Heart left ventricle (tissue), 13 donors: ENCODE results near the gene TRIM77.
"Not testable (repeated sequence)": the region's sequence is repeated elsewhere in the genome, so short reads cannot be mapped to it uniquely, and the experiment has no call there.

ENCODE experiments used
- POLR2A ChIP-seq, 2 donors: fragments of 450-650 bp; IDR thresholded peaks; one replicate each; pipeline ENCODE4 v1.6.1; 2017; ENCODE audit warnings: antibody characterized with exemption in 2 of 2, mild to moderate bottlenecking in 2 of 2, moderate library complexity in 2 of 2
- TF ChIP-seq, protein P1 (sequence below), 12 donors: fragments of 200-600 bp; sonication (generic) in 4 of 12; IDR thresholded peaks; one replicate each; pipeline versions ENCODE4 v1.5.0 to v1.8.0; 2018 to 2022; ENCODE audit warnings: antibody characterized with exemption in 12 of 12, mild to moderate bottlenecking in 5 of 12
- donor health status: ischemic (EF 13 %, LVEDD 7.1; RV severe dilation, severe dysfunction).
- donor health status: DM: no; HTN: yes; CAD: no.
- donor health status: DM: no; HTN: no; CAD: no.
- donor health status: ischemic (EF 25% LVEDD 6.9; RV normal size, moderate dysfunction).
- donor health status: ischemic (EF 25% LVEDD 5.7; RV mildly dilated, moderate dysfunction).
- donor health status: ischemic (EF 35%, LVEDD 5.7; RV mildly dilated, moderate dysfunction).
- donor health status: nonischemic (EF 11% LVEDD 7.7; RV severe dilation, severe dysfunction).
- donor health status: DM: yes; HTN: yes; CAD: no.
- donor health status: PGD.
- donor health status: ischemic (EF 29% LVEDD 5.4; RV normal size, mild dysfunction).
- donor health status: nonischemic (EF 23%, LVEDD 6.1; RV moderate dilation, normal function).

DNA sequence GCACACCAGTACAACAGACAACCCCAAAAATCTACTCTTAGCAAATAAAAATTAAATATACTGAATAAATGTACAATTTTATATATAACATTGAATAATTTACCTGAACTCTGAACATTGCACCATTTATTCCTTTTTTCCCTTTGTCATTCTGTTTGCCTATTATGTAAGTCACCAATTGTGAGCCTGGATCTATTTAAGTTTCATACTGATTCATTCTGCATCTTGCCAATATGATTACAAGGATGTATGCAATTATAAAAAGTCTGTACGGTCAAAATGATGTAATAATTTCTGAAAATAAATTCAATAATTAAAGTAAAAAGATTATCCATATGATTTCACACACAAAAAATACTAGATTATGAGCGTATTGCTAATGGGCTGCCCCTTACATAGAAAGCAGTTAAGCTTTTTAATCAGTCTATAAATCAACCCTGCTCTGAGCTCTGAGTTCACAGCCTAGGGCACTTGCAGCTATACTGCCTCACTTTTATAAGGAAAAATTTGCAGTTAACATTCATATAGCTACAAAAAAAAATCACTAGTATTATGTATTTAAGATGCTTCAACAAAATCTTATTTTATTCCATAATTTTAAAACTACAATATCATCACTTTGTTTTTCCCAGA lies 14.9 kb downstream of the TRIM77 start:
- TF ChIP-seq, protein P1, sequence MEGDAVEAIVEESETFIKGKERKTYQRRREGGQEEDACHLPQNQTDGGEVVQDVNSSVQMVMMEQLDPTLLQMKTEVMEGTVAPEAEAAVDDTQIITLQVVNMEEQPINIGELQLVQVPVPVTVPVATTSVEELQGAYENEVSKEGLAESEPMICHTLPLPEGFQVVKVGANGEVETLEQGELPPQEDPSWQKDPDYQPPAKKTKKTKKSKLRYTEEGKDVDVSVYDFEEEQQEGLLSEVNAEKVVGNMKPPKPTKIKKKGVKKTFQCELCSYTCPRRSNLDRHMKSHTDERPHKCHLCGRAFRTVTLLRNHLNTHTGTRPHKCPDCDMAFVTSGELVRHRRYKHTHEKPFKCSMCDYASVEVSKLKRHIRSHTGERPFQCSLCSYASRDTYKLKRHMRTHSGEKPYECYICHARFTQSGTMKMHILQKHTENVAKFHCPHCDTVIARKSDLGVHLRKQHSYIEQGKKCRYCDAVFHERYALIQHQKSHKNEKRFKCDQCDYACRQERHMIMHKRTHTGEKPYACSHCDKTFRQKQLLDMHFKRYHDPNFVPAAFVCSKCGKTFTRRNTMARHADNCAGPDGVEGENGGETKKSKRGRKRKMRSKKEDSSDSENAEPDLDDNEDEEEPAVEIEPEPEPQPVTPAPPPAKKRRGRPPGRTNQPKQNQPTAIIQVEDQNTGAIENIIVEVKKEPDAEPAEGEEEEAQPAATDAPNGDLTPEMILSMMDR (IDR thresholded peaks at IDR 0.05), result not testable (repeated sequence)
- not testable (repeated sequence) for TF ChIP-seq POLR2A (IDR thresholded peaks at IDR 0.05)
